ENCODE data around the gene GSAP.

The GSAP gene

DNA sequence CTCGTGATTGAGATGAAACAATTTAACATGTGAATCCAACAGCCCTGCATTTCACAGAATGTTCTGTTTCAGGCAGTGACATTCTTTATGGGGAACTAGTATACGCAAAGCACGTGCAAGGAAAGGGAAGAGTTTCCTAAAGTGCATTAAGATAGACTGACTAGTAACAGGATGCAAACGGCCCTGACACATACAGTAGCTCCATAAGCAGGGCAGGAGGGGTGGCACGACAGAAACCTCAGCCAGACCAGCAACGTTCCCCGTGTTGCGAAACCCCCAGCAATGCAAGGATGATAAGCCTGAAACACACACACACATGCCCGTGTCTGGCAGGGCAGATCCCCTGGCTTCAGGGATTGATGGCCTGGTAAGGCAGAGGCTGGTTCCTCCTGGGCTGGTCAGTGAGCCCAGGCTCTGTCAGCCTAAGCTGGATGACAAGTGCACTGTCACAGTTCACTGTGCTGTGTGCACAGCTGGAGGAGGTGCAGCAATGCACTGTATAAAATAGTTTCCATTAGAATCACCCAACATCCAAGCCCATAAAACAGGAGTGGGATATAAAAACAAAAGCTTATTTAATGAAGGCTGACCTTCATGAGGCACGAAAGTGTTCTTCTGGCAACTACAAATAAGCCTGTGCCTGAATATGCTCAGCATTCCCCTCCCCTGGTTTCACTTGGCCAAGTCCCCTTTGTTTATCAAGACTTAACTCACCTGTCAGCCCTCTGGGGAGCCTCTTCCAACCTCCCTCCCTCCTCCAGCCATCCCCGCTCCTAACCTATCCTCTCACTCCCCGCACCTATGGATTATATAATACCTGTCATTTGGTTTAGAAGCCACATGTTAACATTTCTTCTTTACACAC is 88.8 kb downstream of the GSAP start:
- no peak for DNase-seq (ENCODE audit: low read depth)

DNA sequence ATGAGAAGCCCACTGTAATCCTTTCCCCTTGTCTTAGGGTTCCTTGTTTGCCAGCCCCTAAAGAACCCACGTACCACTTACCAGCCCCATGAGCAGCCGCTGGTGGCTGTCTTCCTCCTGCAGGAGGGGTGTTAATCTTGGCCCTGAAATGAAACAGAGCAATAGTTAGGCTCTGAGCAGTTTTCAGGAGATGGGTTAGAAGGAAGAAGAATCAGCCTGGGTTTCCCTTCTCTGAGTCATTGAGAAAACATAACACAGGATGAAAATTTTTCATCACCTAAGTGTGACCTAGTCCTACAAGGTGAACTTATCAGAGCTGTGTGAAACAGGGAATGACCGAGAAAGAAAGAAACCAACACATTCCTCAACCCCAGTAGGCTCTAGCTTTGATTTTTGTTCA is 90.0 kb downstream of the GSAP start:
- DNase-seq (ENCODE audit: low read depth), result no peak

DNA sequence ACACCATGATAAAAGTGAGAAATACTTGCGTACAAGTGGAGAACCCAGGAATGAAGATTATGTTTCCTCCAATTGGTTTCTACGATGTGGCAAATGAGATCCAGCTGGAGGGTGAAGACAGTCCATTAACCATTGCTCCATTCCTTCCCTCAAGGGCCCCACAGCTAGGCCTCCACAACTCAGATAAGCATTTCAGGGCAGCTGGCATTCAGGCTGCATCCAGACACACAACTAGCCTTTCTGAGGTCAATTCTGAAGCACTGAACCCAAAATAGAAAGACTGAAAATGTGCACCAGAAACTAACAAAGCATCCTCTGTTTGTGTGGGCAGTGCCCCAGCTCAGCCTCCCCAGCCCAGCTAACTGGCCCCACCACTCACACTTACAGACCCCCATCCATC is 94.8 kb downstream of the GSAP start:
- DNase-seq (ENCODE audit: low read depth), result no peak

DNA sequence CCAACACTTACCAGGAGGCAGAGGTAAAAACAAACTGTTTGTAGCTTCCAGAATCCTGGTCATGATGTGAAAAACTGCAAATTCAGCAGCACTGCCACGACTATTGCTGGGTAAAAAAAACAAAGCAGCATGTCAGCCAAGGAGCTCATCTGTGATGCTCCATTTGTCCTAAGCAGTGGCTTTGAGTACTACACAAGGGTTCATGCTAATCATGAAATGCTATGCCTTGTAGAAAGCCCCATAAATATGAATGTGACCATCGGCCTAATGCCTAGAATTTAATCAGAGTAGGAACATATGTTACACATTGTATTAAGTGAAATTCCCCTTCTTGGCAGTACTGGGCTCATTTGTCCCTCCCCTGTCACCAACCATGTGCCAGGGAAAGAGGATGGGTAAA is 95.4 kb downstream of the GSAP start:
- no peak for DNase-seq (ENCODE audit: low read depth)

DNA sequence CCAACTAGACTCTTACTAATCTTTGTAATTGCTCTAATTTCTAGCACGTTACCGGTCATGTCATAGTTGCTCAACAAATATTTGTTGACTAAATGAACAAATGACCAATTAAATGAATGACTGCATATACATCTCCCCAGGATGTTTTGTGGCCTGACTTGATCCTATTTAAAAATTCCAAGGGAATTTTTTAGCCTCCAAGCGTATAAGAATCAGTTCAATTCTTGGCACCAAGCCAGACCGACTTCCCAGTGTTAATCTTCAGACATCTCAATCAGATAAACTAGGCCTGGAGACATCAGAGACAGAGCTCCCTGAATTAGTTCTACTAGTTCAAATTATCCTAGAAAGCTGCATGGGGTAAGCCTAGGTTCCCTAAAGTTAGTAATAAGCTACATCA is 96.0 kb downstream of the GSAP start:
- DNase-seq (ENCODE audit: low read depth), result no peak

DNA sequence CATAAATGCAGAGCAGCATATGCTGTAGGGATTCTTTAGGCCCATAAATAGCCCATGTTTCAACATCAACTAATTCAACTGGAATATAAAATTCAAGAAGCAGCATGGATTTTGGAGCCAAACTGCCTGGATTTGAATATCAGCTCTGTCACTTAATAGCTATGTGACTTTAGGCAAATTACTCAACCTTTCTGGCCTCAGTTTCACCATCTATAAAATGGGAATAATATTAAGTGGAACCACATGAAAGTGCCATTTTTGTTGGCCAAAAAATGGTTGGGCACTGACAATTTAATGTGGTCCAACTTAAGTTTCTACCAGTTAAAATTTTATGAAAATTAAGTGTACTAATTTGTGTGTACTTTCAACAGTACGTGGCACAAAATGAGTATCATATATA is 98.1 kb downstream of the GSAP start:
- DNase-seq (ENCODE audit: low read depth), result no peak

DNA sequence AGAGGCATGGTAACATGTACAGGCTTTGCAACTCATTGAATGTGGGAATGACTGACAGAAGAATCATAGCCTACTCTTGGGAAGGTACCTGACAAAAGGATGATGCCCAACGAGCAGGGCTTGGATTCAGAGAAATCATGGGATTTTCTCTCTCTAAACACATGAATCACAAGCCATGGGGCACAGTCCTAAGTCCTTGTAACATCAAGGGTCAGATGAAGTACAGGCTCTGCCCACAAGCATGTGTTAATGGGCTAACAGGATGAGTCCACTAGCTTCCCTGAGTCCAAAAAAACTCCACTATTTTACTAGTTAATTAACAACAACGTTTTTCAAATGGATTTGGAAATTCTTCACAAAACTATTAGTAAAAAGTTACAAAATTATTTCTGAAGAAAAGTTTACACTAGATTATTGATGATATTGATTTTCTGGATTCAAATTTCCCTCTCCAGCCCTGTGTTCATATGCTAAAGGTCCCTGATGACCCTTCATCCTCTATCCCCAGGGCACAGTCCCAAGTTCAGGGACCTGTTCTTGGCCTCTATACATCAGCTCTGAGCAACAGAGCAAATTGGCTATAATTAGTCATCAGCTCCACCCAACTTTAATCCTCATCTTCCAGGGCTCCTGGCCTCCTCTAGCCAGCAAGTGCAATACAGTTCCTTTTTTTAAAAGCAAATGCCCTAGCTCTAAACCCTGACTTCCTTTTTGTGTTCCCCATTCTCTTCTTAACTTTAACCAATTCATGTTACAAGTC is 99.8 kb downstream of the GSAP start:
- DNase-seq (ENCODE audit: low read depth), result no peak

DNA sequence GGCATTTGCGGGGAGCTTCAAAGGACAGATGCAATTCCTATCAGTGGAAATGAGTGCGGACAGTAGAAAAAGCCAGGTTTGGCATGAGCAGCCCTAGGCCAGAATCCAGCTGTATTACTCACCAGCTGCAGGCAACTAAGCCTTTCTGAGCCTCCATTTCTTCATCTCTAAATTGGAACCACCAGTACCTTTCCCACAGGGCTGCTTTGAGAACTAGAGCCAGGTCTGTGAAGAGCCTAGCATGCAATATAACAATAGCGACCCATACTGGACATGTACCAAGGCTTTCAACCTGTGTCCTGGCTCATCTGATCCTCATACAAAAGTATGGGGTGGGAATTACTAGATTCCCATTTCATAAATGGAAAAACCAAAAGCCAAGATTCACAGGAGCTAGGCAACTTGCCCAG is 101.0 kb downstream of the GSAP start:
- no peak for DNase-seq (ENCODE audit: low read depth)

DNA sequence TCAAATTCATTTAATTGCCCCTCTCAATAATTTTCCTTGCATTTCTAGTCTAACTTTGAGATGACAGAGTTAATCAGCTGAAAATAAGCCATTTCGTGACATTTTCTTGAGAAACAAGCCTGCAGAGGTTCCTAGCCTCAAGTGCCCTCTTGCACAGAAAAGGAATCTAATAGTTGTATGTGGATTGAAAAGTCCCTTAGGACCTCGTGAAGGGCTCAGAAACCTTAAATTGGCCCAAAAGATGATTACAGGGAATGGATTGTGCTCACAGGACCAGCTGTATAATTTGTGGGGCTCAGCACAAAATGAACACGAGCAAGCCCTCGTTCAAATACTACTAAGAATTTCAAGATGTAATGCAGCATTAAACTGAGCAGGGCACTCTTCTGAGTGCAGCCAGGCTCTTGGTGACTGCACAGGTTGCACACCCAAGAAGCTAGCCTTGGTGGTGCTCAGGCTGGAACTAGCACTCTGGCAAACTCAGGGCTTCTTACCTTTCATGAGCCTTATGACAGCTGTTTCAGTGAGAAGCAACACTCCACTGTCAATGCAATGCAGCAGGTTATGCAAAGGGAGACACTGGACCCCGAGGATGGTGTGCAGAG is 102.2 kb downstream of the GSAP start:
- DNase-seq (ENCODE audit: low read depth), result no peak

DNA sequence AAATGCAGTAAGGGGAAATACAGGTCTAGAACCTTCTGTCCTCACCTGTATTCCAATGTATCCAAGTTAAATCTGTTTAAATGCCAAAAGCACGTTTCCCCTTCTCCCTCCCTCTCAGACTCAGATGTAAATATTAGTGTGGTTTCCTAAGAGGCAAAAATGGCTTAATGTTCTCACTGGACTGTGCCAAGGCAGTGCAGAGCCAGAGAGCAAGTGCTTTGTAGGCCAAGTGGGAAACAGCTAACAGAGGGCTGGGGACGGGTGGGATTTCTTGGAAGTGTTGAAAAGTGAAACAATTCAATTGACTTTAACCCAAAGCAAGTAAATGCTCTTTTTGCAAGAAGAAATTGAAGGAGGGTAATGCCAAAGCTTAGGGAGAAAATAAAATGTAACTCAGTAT is 103.1 kb downstream of the GSAP start:
- no peak for DNase-seq (ENCODE audit: low read depth)

DNA sequence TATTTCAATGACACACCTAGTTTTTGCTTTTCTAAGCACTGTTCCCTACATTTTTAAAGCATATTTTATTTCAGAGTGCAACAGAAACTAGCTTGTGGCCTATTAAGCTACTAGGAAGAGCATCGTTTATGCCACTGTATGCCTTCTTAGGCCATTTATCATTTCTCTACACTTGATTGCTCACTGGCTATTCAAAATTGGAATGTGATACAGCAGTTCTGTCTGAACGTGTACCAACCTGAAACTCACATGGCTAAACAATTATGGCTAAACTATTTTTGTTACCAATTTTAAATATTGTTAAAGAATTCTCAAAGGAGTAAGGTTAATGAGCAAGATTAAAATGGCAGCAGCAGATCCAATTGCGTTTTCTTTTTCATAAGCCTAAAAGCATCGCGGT is 105.2 kb downstream of the GSAP start:
- DNase-seq (ENCODE audit: low read depth), result no peak

DNA sequence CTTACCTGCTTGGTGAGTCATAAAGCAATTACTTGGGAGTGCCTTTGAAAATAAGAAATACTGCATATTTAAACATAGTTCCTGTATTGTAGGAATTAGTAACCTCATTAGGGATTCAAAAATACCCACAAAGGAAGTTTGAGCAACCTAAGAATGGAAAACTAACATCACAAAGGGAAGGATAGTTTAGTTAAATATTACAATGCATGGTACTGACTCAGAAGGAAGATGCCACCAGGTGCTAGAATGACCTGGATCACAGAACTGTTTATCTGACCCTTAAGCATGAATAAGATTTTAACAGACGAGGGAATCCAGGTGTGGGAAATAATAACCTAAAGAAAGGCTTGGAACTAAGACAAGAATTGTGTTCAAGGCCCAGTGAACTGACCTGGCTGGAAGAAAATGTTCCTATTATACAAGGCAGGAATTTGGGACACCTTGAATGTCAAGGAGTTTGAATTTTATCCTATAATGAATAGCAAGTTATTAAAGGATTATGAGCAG is 106.4 kb downstream of the GSAP start:
- no peak for DNase-seq (ENCODE audit: low read depth)

DNA sequence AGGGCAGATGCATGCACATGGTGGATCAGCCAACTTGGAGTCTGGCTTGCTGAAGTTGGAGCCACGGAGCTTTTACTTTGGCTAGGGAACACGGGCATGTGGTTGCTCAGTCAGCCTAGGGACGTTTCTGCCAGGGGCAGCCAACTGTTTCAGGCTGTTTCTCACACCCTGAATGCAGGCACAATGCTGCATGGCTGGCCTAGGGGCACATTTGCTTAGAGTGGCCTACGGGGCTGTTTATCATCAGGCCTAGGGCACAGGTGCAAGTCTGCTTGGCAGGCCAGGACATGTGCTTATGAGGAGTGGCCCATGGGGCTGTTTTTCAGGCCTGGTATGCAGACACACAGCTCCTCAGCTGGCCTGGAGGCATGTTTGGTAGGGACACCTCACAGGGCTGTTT is 107.4 kb downstream of the GSAP start:
- DNase-seq (ENCODE audit: low read depth), result no peak

DNA sequence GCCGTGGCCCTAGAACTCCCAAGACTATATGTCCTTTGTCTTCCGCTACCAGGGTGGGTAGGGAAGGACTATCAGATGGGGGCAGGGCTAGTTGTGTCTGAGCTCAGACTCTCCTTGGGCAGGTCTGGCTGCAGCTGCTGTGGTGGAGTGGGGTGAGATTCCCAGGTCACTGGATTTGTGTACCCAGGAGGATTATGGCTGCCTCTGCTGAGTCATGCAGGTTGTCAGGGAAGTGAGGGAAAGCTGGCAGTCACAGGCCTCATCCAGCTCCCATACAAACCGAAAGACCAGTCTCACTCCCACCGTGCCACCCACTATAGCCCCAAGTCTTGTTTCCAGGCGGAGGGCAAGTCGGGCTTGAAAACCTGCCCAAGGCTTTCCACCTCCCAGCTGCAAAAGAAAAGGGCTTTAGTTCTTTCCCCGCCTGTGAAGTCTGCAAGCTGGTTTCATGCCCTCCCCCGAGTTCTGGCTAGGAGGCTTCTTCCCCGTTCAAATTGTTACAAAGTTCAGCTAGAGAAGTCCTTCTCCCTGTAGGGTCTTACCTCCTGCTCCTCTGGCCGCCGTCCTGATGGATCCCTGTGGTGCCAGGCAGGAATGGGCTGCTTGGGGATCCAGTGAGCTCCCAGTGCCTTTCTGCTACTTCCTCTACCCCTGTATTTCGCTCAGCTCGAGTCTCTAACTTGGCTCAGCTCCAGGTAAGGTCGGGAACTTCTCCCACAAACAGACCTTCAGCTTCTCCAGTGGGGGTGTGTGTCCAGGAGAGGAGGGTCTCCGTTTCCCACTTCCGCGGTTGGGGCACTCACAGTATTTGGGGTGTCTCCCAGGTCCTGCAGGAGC is 109.7 kb downstream of the GSAP start:
- DNase-seq (ENCODE audit: low read depth), result no peak

DNA sequence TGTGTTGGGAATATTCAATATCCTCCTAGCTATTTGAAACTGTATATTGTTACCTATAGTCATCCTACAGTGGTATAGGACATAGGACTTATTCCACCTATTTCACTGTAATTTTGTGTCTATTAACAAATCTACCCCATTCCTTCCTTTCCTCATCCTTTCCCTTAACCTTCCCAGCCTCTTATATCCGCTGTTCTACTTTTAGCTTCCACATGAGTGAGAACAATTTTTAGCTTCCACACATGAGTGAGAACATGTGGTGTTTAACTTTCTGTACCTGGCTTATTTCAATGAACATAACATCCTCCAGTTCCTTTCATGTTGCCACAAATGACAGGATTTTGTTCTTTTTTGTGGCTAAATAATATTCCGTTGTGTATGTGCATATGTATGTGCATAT is 120.6 kb downstream of the GSAP start:
- no peak for DNase-seq (ENCODE audit: low read depth)

DNA sequence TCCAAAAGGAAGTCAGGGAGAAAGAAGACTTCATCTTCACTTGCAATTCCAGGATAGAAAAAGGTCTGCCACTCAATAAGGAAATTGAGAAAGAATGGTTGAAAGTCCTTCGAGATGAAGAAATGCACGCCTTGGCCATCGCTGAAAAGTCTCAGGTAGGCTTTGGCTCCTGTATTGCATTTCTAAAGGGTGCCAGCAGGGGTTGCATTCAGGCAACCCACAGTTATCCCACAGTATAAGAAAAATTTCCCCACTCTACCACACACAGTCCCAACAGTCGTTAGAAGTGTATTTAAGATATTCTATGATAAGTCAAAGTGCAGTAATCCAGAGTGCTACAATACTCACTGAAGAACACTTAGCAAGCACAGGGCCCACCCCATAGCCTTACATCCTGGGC is 123.1 kb downstream of the GSAP start:
- no peak for DNase-seq (ENCODE audit: low read depth)

DNA sequence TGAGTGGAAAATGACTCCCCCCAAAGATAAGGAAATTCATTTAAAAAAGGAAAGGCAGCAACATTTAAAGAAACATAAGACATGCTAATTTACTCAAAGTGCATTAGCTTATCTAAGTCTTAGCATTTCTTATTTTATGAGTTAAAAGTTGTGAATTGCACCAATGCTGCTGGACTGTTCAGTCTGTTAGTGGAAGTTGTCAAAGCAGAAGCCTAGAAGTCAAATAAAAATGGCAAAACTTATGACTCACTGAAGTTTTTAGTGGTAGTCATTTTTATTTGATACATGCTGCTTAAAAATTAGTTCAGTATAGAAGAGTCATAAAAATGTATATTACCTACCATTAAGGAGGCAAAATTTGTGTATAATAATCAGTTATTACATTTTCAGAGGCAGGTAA is 125.7 kb downstream of the GSAP start:
- DNase-seq (ENCODE audit: low read depth), result no peak

DNA sequence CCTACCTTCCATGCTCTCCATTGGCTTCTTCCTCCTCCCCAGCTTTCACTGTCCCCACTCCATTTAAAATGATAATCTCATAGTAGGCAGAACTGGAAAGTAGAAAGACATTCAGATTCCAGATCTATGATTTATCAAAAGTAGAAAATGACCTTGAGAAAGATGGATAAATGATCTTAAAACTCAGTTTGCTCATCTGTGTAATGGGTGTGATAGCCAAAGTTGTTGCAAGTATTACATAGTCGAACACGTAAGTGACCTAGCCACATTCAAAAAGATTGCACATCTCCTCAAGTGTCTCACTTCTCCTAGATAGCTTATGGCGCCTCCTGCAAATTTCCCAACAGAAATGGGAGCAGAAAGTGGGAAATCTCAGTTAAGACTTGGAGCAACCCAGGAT is 126.8 kb downstream of the GSAP start:
- no peak for DNase-seq (ENCODE audit: low read depth)

DNA sequence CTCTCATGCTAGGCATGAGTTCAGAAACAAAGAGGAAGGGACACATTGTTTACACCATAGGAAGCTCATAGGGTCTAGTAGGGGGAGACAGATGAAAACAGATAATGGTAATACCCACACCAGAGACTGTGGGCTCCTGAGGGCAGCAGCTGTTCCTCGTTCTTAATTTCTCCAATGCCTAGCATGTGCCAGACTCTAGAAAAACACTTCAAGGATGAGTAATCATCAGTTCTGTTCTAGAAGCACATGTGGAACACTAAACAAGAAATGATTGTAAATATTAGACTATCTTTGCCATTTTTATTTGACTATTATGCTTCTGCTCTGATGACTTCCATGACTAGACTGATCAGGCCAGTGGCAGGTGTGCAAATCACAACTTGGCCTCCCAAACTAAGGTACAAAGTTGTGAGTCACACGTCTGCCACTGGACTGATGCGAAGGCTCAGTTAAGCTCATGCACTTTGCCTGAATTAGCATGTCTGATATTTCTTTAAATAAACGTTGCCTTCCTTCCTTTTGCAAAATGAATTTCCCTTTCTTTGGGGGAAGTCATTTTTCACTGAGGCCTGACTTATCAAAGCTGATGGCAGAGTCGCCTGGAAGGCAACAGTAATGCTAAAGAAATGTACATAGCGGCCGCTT is 127.4 kb downstream of the GSAP start:
- no peak for DNase-seq (ENCODE audit: low read depth)

DNA sequence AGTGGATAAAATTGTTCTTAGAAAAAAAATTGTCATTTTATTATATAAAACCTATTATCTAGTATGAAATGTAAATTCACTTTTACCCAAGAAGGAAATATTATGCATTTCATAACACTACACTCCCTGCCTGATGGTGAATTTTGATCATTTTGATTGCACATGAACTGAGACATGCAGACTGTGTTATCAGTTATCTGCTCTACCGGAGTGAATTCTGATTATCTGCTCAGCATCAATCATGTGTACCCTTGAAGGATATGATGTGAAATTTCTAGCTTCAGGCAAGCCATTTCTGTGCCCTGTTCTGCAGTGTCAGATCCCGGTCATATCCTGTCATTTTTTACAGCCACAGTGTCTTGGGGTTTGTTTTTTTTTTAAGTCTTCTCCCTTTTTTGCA is 131.5 kb downstream of the GSAP start:
- no peak for DNase-seq (ENCODE audit: low read depth)

DNA sequence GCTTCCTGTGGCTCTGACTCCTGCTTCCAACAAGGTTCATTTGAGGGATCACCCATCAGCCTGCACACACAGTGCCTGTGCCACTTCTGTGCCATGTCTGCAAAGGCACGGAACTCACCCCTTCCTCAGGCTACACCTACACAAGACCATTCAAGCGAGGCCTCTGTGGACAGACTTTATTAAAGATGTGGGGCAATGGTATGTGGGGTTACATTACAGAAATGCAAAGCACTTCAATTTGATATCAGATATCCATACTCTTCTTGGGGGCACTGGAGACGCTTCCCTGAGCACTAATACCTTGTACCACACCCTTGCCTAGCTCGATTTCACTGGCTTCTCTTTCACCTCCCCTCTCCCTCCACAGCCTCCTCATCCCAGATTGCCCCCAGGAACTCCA is 132.1 kb downstream of the GSAP start:
- DNase-seq (ENCODE audit: low read depth), result no peak

Data from T follicular helper cell (primary cell).